C4-2B (cell line): ENCODE results near the gene TGFBI.

Experiments used
- ZFX ChIP-seq: fragments of 450-650 bp; IDR thresholded peaks from 2 replicates; pipeline ENCODE4 v1.6.1; 2017
- TF ChIP-seq, protein P1 (sequence below): fragments of 450-650 bp; conservative IDR thresholded peaks from 2 replicates; pipeline ENCODE4 v1.5.1; 2017; ENCODE audit warnings: mild to moderate bottlenecking

DNA sequence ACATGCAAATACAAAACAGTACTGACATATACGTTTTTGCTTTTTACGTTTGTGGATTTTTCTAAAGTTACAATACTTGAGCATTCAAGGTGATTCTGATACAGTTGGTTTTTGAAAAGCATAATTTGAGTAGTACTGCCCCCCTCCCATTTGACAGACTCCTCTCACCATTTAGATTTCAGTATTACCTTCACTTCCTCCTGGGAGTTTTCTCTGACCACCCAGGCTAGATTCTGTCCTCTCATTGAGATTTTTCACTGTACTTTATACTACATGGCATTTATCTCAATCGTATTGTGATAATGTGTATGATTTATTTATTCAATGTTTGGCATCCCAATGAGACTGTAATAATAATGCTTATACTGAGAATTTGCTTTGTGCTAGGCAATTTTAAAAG lies 71.1 kb downstream of the TGFBI start:
- TF ChIP-seq, protein P1, sequence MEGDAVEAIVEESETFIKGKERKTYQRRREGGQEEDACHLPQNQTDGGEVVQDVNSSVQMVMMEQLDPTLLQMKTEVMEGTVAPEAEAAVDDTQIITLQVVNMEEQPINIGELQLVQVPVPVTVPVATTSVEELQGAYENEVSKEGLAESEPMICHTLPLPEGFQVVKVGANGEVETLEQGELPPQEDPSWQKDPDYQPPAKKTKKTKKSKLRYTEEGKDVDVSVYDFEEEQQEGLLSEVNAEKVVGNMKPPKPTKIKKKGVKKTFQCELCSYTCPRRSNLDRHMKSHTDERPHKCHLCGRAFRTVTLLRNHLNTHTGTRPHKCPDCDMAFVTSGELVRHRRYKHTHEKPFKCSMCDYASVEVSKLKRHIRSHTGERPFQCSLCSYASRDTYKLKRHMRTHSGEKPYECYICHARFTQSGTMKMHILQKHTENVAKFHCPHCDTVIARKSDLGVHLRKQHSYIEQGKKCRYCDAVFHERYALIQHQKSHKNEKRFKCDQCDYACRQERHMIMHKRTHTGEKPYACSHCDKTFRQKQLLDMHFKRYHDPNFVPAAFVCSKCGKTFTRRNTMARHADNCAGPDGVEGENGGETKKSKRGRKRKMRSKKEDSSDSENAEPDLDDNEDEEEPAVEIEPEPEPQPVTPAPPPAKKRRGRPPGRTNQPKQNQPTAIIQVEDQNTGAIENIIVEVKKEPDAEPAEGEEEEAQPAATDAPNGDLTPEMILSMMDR = no peak
- no peak for TF ChIP-seq ZFX
